ENCODE data around the gene STX10.

GRCh38 chr19:13098277-13099072, 51.7 kb downstream of the STX10 start:
- TF ChIP-seq CTCF (IDR thresholded peaks at IDR 0.05), result no peak
- TF ChIP-seq POLR2A (IDR thresholded peaks at IDR 0.05), result no peak
